DMS114 treated with DMSO at 0.1 percent for 48 hours (cell line): ENCODE measurements around the gene DNAJA2.
"Not testable (repeated sequence)": the region's sequence is repeated elsewhere in the genome, so short reads cannot be mapped to it uniquely, and the experiment has no call there.

Experiments used
- DNase-seq: peaks from one replicate; lab custom pipeline; 2025; ENCODE audit not compliant: unreplicated experiment; lab: John Stamatoyannopoulos, UW

Gene DNAJA2

DNA sequence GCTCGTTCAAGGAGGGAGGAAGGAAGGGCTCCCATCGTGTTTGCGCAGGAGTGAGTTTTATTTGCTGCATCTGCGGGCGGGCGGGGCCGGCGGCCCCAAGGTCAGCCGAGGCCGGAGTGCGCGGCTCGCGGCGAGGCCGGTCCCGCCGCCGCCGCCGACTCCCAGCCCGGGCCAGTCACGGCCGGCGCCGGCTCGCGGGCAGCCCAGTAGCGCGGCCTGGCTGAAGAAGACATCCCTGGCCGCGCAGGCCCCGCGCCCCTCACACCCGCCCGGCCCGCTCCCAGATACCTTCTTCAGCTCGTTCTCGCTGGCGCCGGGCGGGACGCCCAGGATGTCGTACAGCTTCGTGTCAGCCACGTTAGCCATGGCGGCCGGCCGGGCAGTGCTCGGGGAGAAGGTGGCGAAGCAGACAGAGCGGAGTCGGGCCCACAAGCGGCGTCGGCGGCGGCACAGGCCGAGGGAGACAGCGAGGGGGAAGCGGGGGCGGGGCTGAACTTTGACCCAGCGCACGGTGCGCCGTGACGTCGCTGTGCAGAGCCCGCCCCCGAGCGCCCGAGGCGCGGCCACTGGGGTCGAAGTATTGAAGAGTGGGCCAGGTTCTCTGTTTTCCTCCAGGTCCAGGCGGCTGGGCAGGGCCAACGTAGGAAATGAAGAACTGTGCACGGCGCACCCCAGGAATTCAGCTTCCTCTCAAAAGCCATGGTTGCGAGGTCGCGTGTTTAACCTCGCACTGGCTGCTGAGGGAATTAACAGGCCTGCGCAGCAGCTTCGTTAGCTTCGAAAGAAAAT lies at the start of gene DNAJA2:
TSS of gene DNAJA2 (minus strand) at position 468 of the 789 bp plus-strand sequence. CDS start at position 366, 102 bp downstream.
- peak; percentile 83 for DNase-seq

DNA sequence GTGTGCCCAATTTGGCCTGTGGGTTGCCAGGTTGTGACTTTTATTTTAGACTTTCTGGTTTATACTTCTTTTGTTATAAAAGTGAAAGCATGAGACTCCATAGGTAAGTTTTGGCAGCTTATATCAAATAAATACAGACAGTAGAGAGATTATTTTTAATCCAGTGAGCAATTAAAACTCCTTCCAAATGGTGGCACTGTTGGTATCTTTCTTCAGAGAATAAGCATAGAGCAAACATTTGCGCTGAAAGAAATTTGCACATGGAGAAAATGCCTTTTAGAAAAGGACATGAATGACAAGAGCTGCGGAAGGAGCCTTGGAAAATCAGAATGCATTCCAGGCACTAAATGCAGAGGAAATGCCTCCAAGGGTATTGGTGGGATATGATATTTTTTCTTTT lies 46.1 kb upstream of the DNAJA2 start:
- no peak for DNase-seq

DNA sequence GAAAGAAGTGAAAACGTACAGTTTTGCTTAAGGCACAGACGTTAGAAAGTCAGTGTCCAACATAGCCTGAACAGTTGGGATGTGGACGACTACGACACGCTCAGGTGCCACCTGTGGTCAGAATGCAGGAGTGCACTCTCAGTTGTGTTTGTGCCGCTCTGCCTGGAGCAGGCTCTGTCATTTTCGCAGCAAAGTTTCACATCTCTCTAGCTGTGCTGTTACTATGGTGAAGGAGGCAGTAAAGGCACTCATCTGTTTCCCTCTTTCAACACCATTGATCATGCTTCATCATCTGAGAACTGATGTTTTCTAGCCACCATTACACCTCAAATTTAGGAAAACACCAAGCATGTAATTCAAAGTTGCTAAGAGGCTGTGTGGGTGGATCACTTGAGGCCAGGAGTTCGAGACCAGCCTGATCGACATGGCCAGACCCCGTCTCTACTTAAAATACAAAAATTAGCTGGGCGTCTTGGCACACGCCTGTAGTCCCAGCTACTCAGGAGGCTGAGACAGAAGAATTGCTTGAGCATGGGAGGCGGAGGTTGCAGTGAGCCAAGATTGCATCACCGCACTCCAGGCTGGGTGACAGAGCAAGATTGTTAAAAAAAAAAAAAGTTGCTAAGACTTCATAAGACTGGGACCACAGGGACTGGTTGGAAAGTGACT lies 44.9 kb upstream of the DNAJA2 start:
- peak; percentile 5 for DNase-seq

DNA sequence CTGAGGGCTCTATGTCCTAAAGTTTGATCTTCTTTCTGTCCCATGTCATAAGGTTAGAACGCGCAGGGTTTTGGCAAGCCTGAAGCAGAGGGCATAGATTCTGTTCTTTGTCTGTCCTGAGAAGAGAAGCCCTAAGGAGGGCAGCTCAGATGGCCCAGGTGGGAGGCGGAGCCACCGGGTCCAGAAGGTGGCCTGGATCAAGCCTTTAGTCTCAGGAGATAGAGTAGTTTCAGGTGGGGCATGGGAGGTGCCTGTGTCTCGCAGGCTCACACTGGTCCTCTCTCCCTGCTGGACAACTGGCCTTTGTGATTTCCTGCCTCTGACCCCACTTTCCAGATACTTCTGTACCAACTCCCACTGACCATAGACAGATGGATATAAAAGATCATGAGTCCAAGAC lies 44.2 kb upstream of the DNAJA2 start:
- no peak for DNase-seq

DNA sequence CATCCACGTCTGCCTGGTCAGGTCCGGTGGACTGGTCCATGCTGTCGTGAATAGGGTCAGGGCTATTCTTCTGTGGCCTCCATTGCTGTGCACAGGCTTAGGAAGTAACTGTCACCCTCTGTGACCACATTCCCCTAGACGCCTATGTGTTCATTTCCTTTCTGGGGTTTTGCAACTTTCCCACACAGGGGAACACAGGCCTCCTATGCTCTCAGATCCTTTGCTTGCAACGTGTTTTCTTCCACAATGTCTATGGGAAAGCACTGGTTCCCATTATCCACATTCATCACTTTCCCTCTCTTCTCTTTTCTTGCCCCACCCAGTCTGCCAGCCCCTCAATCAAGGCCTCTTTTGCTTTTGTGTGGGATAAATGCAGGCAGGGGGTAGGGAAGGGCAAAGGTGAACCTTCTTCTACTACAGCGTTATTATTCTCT lies 43.2 kb upstream of the DNAJA2 start:
- DNase-seq = no peak

DNA sequence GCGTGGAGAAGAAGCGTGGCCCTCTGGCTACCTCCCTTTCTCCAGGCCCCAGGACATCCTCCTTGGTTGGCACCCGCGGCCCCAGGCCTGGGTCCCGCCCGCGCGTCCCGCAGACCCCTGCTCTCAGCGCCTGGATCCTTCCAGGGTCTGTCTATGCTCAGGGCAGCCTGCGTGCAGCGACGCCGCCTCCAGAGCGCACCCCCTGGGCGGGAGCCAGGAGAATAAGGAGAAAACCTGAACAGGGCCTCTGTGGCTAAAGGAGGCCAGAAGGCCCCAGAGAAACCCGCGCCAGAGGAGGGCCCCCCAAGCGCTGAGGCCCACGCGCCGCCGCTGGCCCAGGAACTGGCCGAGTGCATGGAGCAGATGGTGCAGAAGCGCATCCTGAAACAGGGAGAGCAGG lies 40.4 kb upstream of the DNAJA2 start:
- DNase-seq = no peak

DNA sequence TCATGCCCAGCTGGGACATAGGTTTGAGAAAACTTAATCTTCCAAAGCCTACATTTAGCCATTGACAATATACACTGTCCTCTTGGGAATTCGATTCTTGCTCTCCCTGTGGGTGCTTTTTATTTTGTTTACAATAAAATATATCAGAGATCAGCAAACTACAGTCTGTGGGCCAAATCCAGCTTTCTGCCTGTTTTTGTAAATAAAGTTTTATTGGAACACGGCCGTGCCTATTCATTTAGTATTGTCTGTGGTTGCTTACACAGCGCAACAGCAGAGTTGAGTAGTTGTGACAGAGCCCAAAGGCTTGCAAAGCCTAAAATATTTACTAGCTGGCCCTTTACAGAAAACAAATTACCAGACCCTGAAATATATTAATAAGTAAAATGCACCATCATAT lies 39.7 kb upstream of the DNAJA2 start:
- no peak for DNase-seq

DNA sequence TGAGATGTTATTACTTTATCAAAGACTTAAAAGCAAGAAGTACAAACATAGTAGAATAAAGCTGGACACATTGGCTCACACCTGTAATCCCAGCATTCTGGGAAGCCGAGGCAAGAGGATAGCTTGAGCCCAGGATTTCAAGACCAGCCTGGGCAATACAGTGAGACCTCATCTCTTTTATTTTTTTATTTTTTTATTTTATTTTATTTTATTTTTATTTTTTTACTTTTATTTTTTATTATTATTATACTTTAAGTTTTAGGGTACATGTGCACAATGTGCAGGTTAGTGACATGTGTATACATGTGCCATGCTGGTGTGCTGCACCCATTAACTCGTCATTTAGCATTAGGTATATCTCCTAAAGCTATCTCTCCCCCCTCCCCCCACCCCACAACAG lies 37.3 kb upstream of the DNAJA2 start:
- not testable (repeated sequence) for DNase-seq

DNA sequence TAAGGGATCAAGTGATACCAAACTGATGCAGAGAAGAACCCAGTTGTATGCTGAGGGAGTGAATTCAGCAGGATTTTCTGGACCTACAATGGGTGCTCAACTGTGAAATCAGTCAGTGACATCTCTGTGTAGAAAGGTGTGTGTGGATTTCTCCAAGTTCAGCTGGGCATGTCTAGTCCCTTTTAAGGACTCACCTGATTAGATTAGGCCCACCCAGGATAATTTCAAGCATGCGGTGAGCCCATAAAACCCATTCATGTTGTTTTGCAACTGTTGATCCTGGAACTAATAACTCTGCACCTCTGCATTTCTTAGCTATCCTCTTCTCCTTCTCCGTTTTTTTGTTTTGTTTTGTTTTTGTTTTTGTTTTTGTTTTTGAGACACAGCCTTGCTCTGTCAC lies 35.1 kb upstream of the DNAJA2 start:
- no peak for DNase-seq

DNA sequence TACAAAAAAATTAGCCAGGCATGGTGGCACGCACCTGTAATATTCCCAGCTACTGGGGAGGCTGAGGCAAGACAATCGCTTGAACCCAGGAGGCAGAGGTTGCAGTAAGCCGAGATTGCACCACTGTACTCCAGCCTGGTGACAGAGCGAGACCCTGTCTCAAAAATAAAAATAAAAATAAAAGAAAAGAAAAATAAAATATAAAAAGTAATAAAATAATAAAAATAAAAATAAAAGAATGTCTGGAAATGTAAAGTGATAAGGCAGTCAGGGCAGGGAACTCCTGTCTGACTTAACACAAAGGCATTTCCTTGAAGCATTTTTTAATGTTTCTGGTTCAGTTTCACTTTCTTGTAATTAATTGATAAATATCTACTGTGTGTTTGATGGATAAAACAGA lies 34.7 kb upstream of the DNAJA2 start:
- DNase-seq = no peak

DNA sequence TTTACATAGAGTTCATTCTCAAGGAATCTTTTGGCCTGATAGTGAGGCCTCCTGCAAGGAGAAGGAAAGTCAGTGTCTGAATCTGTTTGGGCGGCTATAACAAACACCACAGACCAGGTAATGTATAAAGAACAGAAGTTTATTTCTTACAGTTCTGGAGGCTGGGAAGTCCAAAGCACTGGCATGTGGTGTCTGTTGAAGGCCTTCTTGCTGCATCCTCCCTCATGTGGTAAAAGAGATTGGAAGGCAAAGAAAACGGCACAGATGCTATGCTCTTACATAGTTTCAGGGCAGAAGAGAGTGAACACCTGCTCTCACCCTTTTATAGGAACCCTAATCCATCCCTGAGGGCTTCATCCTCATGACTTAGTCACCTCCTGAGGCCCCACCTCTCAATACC lies 31.2 kb upstream of the DNAJA2 start:
- DNase-seq = no peak

DNA sequence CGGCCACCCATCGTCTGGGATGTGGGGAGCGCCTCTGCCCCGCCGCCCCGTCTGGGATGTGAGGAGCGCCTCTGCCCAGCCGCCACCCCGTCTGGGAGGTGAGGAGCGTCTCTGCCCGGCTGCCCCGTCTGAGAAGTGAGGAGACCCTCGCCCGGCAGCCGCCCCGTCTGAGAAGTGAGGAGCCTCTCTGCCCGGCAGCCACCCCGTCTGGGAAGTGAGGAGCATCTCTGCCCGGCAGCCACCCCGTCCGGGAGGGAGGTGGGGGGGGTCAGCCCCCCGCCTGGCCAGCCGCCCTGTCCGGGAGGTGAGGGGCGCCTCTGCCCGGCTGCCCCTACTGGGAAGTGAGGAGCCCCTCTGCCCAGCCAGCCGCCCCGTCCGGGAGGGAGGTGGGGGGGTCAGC lies 26.6 kb upstream of the DNAJA2 start:
- DNase-seq = not testable (repeated sequence)

DNA sequence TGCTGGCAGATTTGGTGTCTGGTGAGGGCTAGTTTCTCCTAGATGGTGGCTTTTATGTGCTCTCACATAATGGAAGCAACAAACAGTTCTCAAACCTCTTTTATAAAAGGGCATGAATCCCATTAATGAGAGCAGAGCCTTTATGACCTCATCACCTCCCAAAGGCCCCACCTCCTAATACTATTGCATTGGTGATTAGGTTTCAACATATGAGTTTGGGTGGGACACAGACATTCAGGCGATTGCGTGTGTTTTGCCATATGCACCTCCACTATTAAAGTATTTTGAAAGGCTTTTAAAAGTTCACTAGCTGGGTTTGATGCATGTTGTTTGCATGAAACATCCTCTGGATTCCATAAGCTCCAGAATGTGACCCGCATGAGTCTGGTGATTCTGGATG lies 24.4 kb upstream of the DNAJA2 start:
- DNase-seq = no peak

DNA sequence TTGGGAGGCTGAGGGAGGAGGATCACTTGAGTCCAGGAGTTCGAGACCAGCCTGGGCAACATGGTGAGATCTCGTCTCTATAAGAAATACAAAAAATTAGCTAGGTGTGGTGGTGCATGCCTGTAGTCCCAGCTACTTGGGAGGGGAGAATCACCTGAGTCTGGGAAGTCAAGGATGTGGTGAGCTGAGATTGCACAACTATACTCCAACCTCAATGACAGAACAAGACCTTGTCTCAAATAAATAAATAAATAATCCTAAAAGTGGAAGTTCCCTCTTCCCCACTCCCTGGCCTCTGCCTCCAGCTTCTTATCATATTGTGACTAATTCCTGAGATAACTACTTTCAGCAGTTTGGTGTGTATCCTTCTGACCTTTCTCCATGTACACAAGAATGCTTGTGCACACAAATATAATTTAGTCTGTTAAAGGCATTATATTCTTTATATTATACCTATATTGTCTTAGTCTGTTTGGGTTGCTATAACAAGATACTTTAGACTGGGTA lies 23.5 kb upstream of the DNAJA2 start:
- DNase-seq = no peak

DNA sequence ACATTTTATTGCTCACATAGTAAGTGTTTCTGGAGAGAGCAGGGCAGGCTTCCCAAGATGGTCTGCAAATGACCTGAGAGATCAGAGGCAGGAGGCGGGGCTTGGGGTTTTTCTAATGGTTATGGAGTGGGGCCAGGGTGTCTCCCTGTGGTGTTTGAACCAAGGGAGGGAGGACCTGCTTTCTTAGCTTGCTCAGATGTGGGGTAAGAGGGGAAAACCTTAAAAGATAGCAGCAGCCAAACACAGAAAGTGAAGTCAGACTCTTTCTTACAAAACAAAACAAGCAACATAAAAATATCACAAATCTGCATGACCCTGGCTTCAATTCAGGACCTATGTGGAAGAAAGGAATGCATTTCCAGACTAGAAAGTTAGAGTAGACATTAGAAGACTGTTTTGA lies 22.9 kb upstream of the DNAJA2 start:
- no peak for DNase-seq

DNA sequence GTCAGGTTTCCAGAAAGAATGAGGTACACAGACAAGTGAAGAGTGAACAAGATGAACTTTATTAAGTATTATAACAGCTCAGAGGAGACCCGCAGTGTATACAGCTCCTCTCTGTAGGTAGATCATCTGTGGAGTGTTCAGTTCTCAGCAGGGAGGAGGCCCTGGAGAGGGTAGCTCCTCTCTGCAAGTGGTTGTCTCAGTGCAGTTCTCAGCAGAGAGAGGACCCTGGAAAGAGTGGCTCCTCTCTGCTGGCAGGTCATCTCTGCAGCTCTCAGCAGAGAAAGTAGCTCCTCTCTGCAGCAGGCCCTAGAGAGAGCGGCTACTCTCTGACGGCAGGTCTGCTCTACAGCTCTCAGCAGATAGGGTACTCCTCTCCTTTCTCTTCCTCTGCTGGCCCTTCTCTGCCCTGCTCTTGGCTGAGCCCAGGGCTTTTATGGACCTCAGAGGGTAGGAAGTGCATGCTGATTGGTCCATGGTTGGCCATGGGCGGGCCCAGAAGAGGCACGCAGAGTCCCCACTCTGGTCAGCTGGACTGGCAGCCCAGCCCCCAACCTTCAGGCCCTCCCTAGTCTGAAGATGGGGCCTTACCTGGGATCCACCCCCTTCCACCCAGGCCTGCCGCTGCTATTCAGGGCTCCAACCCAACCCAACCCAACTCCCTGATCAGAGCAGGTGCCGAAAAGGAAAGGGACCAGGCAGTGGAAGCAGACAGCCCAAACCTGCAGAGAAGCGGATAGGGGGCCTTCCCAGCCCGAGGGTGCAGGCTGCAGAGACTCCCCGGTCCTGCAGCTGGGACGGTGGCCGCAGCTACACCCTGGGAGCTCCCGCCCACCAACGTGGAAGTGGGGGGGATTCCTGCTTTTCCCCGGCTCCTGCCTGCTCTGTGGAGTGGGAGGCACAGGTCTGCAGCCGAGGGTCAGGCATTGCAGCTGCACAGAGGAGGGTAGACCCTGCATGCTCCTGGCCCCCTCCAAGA lies 18.5 kb upstream of the DNAJA2 start:
- no peak for DNase-seq

DNA sequence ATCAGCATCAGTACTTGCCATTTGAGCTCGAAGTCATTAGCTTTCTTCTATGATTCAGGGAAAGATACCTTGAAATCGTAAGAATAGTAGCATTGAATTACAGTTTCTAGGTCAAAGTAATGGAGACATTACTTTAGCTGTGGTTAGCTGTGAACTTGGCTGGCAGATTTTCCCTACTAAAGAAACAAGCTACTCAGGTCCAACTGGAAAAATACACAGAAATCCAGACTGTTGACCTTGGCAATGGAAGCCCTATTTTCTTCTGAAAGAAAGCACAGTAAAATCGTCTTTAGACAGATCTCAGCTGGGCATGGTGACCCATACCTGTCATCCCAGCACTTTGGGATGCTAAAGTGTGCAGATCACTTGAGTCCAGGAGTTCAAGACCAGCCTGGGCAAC lies 13.4 kb upstream of the DNAJA2 start:
- no peak for DNase-seq

DNA sequence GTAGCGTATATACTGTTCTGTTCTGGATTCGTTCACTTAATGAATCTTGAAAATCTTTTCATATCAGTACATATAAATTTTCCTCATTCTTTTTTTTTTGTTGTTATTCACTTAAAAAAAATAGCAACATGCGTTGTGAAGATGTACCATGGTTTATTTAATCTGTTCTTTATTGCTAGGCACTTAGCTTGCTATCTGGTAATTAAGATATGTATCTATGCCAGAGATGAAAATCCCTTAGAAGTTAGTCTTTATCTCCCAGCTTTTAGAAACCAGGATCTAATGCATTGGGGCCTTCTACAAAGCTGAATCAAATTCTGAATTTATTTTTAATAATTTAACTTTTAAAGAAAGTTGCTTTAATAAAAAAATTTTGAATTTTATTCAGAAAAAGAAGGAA lies 13.0 kb upstream of the DNAJA2 start:
- no peak for DNase-seq

DNA sequence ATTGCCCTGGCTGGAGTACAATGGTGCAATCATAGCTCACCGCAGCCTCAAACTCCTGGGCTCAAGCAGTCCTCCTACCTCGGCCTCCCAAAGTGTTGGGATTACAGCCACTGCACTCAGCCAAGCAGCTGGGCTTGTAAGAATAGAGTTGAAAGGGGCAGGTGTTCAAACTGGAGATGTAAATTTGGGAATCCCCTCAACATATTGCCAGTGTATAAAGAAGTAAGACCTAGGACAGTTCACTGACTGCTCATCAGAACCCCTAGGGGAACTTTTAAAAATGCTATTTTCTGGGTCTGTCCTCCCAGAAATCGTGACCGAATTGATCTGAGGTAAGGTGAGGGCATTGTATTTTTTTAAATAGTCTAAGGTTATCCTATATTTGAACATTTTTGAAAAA lies 8.9 kb upstream of the DNAJA2 start:
- DNase-seq = no peak

DNA sequence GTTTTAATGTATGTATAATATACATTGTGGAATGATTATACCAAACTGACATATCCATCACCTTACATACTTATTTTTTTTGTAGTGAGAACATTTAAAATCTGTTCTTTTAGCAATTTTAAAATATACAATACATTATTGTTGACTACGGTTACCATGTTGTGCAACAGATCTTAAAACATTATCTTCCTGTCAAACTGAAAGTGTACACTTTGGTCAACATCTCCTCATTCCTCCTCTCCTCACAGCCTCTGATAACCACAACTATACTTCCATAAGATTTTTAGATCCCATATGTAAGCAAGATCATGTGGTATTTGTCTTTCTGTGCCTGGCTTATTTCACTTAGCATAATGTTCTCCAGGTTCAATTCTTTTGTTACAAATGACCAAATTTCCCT lies 7.5 kb upstream of the DNAJA2 start:
- DNase-seq = no peak

DNA sequence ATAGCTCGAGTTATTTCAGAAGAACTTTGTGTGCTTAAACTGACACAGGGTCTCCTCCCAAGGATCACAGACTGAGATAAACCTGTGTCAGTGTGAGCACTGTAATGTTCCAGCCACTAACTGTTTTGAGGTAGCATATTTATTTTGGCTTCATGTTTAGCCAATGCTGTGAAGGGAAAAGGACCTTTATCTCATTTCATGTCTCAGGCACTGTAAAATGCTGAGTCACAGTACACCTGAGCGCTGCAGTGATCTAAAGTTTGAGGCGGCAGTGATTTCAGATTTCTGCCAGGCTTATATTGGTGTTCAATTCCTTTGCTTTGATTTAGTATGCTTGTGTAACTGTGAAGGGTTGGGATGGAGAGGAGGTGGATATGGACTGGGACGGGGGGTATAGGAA lies 3.1 kb upstream of the DNAJA2 start:
- no peak for DNase-seq
